ENCODE measurements around the gene INPP5D. TPM values are rescaled to one million over a fixed set of nuclear protein-coding genes. Genes with fewer than 3 reads are reported as not detected.

INPP5D gene
- total RNA-seq, 2 experiments from 2014 or later, result 79.5 to 92.6 TPM

GRCh38 chr2:233219848-233220247 lies 159.7 kb downstream of the INPP5D start:
- TF ChIP-seq, protein P1, sequence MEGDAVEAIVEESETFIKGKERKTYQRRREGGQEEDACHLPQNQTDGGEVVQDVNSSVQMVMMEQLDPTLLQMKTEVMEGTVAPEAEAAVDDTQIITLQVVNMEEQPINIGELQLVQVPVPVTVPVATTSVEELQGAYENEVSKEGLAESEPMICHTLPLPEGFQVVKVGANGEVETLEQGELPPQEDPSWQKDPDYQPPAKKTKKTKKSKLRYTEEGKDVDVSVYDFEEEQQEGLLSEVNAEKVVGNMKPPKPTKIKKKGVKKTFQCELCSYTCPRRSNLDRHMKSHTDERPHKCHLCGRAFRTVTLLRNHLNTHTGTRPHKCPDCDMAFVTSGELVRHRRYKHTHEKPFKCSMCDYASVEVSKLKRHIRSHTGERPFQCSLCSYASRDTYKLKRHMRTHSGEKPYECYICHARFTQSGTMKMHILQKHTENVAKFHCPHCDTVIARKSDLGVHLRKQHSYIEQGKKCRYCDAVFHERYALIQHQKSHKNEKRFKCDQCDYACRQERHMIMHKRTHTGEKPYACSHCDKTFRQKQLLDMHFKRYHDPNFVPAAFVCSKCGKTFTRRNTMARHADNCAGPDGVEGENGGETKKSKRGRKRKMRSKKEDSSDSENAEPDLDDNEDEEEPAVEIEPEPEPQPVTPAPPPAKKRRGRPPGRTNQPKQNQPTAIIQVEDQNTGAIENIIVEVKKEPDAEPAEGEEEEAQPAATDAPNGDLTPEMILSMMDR (conservative IDR thresholded peaks at IDR 0.05; ENCODE audit: low read length), result no peak
- no peak for TF ChIP-seq EZH2phosphoT487 (IDR thresholded peaks at IDR 0.05; ENCODE audit: borderline replicate concordance, low read depth, low read length)
- Histone ChIP-seq H3K9me2 (ENCODE audit: insufficient read depth, low read length) (no peaks in the 10 kb centered on the region), H2AFZ (ENCODE audit: low read length) (no peak overlapping the region), H3K4me1 (ENCODE audit: insufficient read depth, low read length, poor library complexity, severe bottlenecking) (peaks cover 41% of the 10 kb centered on the region), H3K4me2 (ENCODE audit: low read length) (no peak overlapping the region), H3K27ac (ENCODE audit: low read depth, low read length, poor library complexity, severe bottlenecking) (no peak overlapping the region), H3K79me2 (ENCODE audit: insufficient read depth, low read depth, low read length) (no peaks in the 10 kb centered on the region), H3K36me3 (ENCODE audit: insufficient read depth, low read length) (no peaks in the 10 kb centered on the region), H3K9me3 (ENCODE audit: low read length) (0 out of 2 replicates have a peak, but pooled peaks cover 5% of the 10 kb centered on the region), H4K20me1 (ENCODE audit: insufficient read depth, low read length) (no peaks in the 10 kb centered on the region), H3K4me3 (ENCODE audit: low read depth, low read length, poor library complexity, severe bottlenecking) (no peak overlapping the region)
- BruUV-seq (replicated peaks), result no TSS peak
- ChIA-PET POLR2A (no interaction called here), CTCF (ENCODE audit: unreplicated experiment) (no interaction called here)
- intact Hi-C loops (cut with micrococcal nuclease; ENCODE audit: unreplicated experiment), result no loop called here
- DNase-seq (ENCODE audit: low spot score), result no peak

DNA sequence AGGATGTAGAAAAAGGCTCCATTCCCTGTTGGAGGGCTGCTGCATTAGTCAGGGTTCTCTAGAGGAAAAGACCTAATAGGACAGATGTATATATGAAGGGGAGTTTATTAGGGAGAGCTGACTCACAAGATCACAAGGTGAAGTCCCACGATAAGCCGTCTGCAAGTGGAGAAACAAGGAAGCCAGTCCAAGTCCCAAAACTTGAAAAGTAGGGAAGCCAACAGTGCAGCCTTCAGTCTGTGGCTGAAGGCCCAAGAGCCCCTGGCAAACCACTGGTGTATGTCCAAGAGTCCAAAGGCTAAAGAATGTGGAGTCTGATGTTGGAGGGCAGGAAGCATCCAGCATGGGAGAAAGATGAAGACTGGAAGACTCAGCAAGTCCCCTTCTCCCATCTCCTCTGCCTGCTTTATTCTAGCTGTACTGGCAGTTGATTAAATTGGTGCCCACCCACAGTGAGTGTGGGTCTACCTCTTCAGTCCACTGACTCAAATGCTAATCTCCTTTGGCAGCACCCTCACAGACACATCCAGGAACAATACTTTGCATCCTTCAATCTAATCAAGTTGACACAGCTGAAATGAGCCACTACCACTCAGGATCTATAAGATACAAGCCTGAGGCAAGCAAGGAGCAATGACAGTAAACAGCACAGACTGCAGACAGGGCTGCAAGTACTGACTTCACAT lies 161.4 kb downstream of the INPP5D start:
- Histone ChIP-seq H3K27ac (ENCODE audit: low read depth, low read length, poor library complexity, severe bottlenecking) (peak overlapping the region; percentile 18), H4K20me1 (ENCODE audit: insufficient read depth, low read length) (no peaks in the 10 kb centered on the region), H3K9me2 (ENCODE audit: insufficient read depth, low read length) (no peaks in the 10 kb centered on the region), H3K36me3 (ENCODE audit: insufficient read depth, low read length) (0 out of 2 replicates have a peak, but pooled peaks cover 3% of the 10 kb centered on the region), H3K4me1 (ENCODE audit: insufficient read depth, low read length, poor library complexity, severe bottlenecking) (peaks cover 52% of the 10 kb centered on the region), H3K79me2 (ENCODE audit: insufficient read depth, low read depth, low read length) (no peaks in the 10 kb centered on the region), H3K9me3 (ENCODE audit: low read length) (peaks cover 12% of the 10 kb centered on the region; the same call in 1 of the 2 replicates), H3K4me3 (ENCODE audit: low read depth, low read length, poor library complexity, severe bottlenecking) (no peak overlapping the region), H3K4me2 (ENCODE audit: low read length) (no peak overlapping the region), H2AFZ (ENCODE audit: low read length) (peak overlapping the region; percentile 21; the same call in 1 of the 2 replicates)
- DNase-seq (ENCODE audit: low spot score), result no peak
- ChIA-PET CTCF (ENCODE audit: unreplicated experiment) (no interaction called here), POLR2A (no interaction called here)
- TF ChIP-seq EZH2phosphoT487 (IDR thresholded peaks at IDR 0.05; ENCODE audit: borderline replicate concordance, low read depth, low read length), result no peak
- TF ChIP-seq, protein P1 (conservative IDR thresholded peaks at IDR 0.05; ENCODE audit: low read length), result no peak
- no TSS peak for BruUV-seq (replicated peaks)
- intact Hi-C loops (cut with micrococcal nuclease; ENCODE audit: unreplicated experiment), result loop anchor here (2.0 kb wide), 1 partner anchor 29 kb away; the partner anchor contains the start of gene ATG16L1

All from OCI-LY7 (cell line).